GM20431 (cell line): ENCODE measurements around the gene ADAM12.

Experiments used
- in situ Hi-C: fragments of 300-500 bp; cut with MseI, MboI; formaldehyde crosslinking; loops from one replicate; pipeline ENCODE4 v1.15.0; 2020; ENCODE audit warnings: low sequenced_read_pairs; ENCODE audit not compliant: unreplicated experiment

Gene ADAM12

GRCh38 chr10:126331101-126331500, 57.2 kb downstream of the ADAM12 start:
- in situ Hi-C loops, result no loop called here

- in situ Hi-C loops, result no loop called here
These were observed 63.5 kb downstream of the ADAM12 start for GRCh38 chr10:126324826-126325225.

DNA sequence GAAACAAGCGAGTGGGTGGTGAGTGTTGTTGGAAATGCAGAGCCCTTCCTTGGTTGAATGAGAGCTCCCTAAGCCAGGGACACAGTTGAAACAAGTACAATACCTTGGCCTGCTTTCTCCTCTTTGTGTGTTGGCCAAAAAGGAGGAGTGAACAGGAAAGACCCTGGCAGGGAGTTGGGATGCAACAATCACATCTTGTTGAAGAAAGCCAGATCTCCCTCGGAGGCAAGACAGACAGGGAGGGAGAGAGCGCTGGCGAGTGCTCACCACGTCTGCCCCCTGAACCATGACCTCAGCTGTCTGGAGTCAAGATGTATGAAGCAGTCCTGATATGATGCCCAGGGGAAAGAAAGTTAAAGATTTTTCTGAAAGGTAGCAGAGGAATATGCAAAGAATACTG, 66.8 kb downstream of the ADAM12 start:
- in situ Hi-C loops, result no loop called here

GRCh38 chr10:126317751-126318150, 70.5 kb downstream of the ADAM12 start:
- in situ Hi-C loops, result no loop called here

- in situ Hi-C loops, result no loop called here
These were observed 72.6 kb downstream of the ADAM12 start for GRCh38 chr10:126315494-126316177.

GRCh38 chr10:126314863-126315493, 73.3 kb downstream of the ADAM12 start:
- in situ Hi-C loops, result no loop called here

DNA sequence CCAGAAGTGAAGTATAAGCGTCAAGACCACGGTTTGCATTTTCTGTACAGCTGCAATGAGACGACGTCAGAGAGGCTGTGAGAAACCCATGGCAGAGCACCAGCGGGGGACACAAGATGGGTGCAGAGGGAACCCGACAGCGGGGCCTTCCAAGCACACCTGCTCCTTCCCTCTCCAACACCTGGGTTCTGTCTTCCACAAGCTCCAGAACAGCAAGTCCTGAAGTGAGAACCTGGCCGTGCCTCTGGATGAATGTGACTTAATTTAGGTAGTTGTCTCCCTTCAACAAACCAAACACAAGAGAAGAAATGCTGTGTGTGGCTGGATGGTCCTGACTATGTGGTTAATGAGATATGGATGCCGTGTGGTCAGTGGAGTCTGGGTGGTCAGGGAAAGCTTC, 76.1 kb downstream of the ADAM12 start:
- in situ Hi-C loops, result no loop called here

- in situ Hi-C loops, result no loop called here
These were observed 78.9 kb downstream of the ADAM12 start for GRCh38 chr10:126309228-126309883.

DNA sequence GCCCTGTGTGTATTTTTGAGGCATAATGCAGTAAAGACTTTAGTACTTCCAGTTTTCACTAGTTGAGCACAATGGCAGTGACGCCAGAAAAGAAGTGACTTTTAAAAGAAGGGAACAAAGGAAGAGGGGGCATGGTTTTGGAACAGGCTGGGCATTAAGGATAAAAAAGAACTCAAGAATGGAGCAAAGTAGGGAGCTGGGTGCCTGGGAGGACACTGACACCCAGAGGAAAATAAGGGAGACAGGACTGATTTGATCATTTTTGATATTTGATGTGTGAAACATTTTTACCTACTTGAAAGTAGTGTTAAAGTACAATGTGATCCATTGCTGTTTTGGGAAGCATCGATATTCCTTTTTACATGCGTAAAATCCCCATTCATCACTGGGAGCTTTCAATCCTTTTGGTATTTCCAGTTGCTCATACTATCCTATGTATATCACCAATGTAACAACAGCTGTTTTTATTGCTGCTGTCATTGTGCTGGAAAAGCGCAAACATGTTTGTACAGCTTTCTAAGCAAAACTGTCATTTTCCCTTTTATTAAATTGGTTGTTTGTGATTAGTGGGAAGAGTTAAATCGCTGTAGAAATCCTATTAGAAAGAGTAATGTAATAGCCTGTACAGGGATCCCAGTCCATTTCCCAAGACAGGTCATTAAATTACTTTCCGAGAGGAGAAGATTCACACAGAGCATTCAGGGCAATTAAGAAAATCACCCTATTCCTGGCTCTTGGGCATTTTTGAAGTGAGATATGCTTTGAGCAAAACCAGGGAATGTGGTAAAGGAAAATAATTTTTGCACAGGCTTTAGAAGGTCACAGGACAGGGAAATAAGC, 85.2 kb downstream of the ADAM12 start:
- in situ Hi-C loops, result no loop called here

DNA sequence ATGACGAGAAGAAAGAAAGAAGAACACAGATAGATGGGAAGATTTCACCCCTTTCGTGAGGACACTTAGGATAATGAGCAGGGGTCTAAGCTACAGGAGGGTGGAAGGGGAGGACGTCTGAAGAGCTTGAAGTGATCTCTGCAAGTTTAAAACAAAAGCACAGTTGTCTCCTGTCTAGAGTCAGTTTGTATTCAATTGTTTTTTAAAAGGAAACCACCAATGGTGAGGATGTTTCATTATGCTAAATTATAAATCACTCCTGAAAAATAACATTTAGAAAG, 85.9 kb downstream of the ADAM12 start:
- in situ Hi-C loops, result no loop called here

DNA sequence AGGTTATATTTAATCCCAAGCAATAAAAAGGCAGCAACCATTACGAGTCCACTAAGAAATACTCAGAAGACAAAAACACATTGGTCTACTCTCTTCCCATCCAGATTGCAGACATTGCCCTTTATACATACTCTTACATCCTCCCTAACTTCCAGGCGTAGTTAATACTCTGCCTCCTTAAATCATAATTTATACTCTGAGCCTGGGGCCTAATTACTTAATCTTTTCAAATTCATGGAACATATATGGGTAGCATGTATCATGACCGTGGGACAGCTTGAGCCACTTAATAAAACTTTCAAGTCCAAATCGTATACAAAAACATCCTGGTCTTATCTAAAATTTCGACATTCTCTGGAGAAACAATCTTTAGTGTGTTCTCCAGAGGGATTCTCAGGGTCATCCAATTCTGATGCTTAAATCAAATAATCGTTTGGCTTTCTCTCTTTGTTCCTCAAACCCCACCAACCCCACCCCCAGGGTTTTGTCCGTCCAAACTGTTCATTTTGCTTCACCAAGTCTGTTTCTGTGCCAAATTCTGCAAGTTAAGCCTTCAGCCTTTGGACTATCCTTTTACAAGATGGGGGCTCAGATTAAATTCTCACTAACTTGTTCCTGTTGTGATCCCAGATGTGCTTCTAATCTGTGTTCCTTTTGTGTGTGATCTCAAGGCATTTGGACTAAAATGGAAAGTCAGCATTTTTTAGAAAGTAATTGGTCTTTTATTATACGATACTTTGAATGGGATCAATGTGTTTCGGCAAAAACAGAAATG, 86.4 kb downstream of the ADAM12 start:
- in situ Hi-C loops, result no loop called here

DNA sequence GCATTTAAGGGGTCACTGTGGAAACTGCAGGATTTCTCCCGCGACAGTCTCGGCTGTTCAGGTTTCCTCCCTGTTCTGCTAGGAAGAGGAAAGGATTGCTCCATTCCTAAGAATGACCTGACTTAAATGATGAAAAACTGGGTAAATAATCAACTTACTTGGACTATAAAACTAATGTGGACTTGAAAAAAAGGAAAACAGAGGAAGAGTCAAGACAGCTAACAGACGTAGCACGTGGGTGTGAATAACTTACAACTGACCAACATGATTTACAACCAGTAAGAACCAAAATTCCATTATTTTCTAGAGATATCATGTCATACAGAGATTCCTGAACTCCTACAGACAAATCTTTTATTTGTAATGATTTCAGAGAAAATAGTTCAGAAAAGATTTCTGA, 93.8 kb downstream of the ADAM12 start:
- in situ Hi-C loops, result no loop called here

GRCh38 chr10:126290232-126290631, 98.0 kb downstream of the ADAM12 start:
- in situ Hi-C loops, result no loop called here

GRCh38 chr10:126288547-126289493, 99.5 kb downstream of the ADAM12 start:
- in situ Hi-C loops, result no loop called here

DNA sequence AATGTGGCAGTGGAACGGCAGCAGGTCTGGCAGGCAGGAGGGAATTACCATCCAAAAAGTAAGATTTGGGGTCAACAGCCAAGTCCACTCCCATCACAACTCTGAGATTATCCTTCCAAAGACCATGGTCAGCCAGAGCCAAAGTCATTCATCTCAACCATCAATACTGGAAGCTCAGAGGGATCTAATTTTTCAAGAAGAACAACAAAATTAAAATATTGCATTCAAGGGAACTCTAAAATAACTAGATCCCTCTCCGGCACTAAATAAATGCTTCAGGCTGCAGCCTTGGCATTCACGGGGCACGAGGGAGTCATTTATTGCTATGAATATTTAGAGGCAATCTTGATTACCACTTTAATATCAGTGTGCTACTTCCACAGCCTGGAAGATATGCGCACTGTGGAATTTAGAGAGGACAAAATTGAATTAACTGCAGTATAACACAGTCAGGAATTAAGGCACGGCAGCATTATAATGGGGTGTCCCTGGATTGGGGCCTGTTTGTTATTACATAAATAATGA, 102.0 kb downstream of the ADAM12 start:
- in situ Hi-C loops, result no loop called here

DNA sequence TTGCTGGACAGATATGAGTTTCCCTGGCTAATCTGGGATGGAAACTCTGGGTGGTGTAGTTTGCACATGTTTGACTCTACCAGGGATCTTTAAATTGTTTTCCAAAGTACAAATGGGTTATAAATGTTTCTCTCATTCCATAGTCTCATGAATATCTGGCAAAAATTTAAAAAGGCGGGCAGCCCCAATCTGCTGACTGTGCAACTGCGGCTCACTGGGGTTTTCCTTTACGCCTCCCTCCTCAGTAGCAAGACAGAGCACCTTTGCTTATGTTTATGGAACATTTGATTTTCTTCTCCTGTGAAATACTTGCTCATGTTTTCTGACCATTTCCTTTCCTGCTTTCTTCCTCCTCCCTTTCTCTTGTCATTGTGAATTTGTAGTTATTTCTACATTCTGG, 105.0 kb downstream of the ADAM12 start:
- in situ Hi-C loops, result no loop called here

DNA sequence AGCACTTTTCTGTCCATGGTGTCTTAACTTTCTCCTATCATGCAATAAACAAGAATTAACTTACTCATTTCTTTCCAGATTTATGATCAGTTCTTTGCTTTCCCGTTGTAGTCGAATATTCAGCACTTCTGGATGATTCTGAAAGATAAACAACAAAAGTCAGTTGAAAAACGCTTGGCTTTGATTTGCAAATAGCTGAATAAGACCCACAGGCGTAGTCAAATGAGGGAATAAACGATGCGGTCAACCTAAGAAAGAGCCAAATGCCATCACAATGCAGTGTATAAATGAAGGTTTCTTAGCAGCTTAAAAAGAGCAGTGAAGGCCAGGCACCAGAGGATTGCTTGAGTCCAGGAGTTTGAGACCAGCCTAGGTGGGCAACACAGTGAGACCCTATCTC, 109.4 kb downstream of the ADAM12 start:
- in situ Hi-C loops, result no loop called here

GRCh38 chr10:126277181-126277580, 111.1 kb downstream of the ADAM12 start:
- in situ Hi-C loops, result no loop called here

- in situ Hi-C loops, result no loop called here
These were observed 115.8 kb downstream of the ADAM12 start for GRCh38 chr10:126272526-126272925.
